ENCODE measurements around the gene PLAAT4. TPM values are rescaled to one million over a fixed set of nuclear protein-coding genes. Genes with fewer than 3 reads are reported as not detected.

Gene PLAAT4
- total and polyA plus RNA-seq, 2 experiments from 2014 or later, result 0.65 to 0.84 TPM

- WGBS, 2 experiments (ENCODE audit: low coverage in 1 of 2, low lambda C conversion rate in 2 of 2, missing lambda C conversion rate in 2 of 2), result 53 to 55% methylated on average over 6 of the region's 6 CpGs
These were observed 41.6 kb upstream of the PLAAT4 start for GRCh38 chr11:63494975-63495374.

GRCh38 chr11:63499874-63500273 is 36.7 kb upstream of the PLAAT4 start:
- DNase-seq, result no peak
- Histone ChIP-seq H3K36me3 (ENCODE audit: low read depth) (no peaks in the 10 kb centered on the region), H3K4me3 (no peak overlapping the region), H3K27ac (no peak overlapping the region), H3K9me3 (ENCODE audit: low read depth) (no peaks in the 10 kb centered on the region), H3K4me1 (ENCODE audit: insufficient read depth) (no peaks in the 10 kb centered on the region), H3K4me2 (ENCODE audit: unreplicated experiment) (no peak overlapping the region), H3K9me2 (ENCODE audit: insufficient read depth) (no peaks in the 10 kb centered on the region), H3K27me3 (replicated peaks; ENCODE audit: insufficient read depth) (peaks cover 3% of the 10 kb centered on the region; the same call in 1 of the 2 replicates), H4K20me1 (ENCODE audit: insufficient read depth) (no peaks in the 10 kb centered on the region), H3F3A (ENCODE audit: insufficient read depth) (no peaks in the 10 kb centered on the region), H3K79me2 (ENCODE audit: insufficient read depth) (no peaks in the 10 kb centered on the region), H3K9ac (no peak overlapping the region), H2AFZ (no peak overlapping the region)
- WGBS, 2 experiments (ENCODE audit: low coverage in 1 of 2, low lambda C conversion rate in 2 of 2, missing lambda C conversion rate in 2 of 2), result 36 to 53% methylated on average over 4 of the region's 4 CpGs
- no peak for TF ChIP-seq EZH2 (IDR thresholded peaks at IDR 0.05; ENCODE audit: insufficient read depth, poor library complexity, severe bottlenecking)
- TF ChIP-seq EZH2phosphoT487 (IDR thresholded peaks at IDR 0.05; ENCODE audit: insufficient read depth, low read depth), result no peak
- in situ Hi-C loops (cut with MboI), result loop anchor here (25.0 kb wide), 1 partner anchor 237 kb away; no protein-coding TSS in a partner anchor

More at GRCh38 chr11:63494975-63495374, 41.6 kb upstream of the PLAAT4 start:
- Histone ChIP-seq H3K9ac (no peak overlapping the region), H3F3A (ENCODE audit: insufficient read depth) (no peaks in the 10 kb centered on the region), H3K4me3 (no peak overlapping the region), H2AFZ (no peak overlapping the region), H4K20me1 (ENCODE audit: insufficient read depth) (no peaks in the 10 kb centered on the region), H3K79me2 (ENCODE audit: insufficient read depth) (no peaks in the 10 kb centered on the region), H3K9me3 (ENCODE audit: low read depth) (no peaks in the 10 kb centered on the region), H3K27me3 (replicated peaks; ENCODE audit: insufficient read depth) (peaks cover 35% of the 10 kb centered on the region), H3K4me1 (ENCODE audit: insufficient read depth) (no peaks in the 10 kb centered on the region), H3K9me2 (ENCODE audit: insufficient read depth) (no peaks in the 10 kb centered on the region), H3K36me3 (ENCODE audit: low read depth) (no peaks in the 10 kb centered on the region), H3K27ac (no peak overlapping the region), H3K4me2 (ENCODE audit: unreplicated experiment) (no peak overlapping the region)
- DNase-seq, result no peak
- TF ChIP-seq EZH2 (IDR thresholded peaks at IDR 0.05; ENCODE audit: insufficient read depth, poor library complexity, severe bottlenecking), result no peak
- no peak for TF ChIP-seq EZH2phosphoT487 (IDR thresholded peaks at IDR 0.05; ENCODE audit: insufficient read depth, low read depth)
- in situ Hi-C loops (cut with MboI), result loop anchor here (25.0 kb wide), 1 partner anchor 242 kb away; no protein-coding TSS in a partner anchor

- Histone ChIP-seq H2AFZ (no peak overlapping the region), H3K9me2 (ENCODE audit: insufficient read depth) (no peaks in the 10 kb centered on the region), H3K4me2 (ENCODE audit: unreplicated experiment) (no peak overlapping the region), H3K36me3 (ENCODE audit: low read depth) (no peaks in the 10 kb centered on the region), H3K4me3 (no peak overlapping the region), H3K79me2 (ENCODE audit: insufficient read depth) (no peaks in the 10 kb centered on the region), H3K27me3 (replicated peaks; ENCODE audit: insufficient read depth) (peaks cover 3% of the 10 kb centered on the region; the same call in 1 of the 2 replicates), H3F3A (ENCODE audit: insufficient read depth) (no peaks in the 10 kb centered on the region), H3K4me1 (ENCODE audit: insufficient read depth) (no peaks in the 10 kb centered on the region), H3K27ac (no peak overlapping the region), H3K9ac (no peak overlapping the region), H4K20me1 (ENCODE audit: insufficient read depth) (no peaks in the 10 kb centered on the region), H3K9me3 (ENCODE audit: low read depth) (no peaks in the 10 kb centered on the region)
- in situ Hi-C loops (cut with MboI), result no loop called here
- WGBS, 2 experiments (ENCODE audit: low coverage in 1 of 2, low lambda C conversion rate in 2 of 2, missing lambda C conversion rate in 2 of 2), result 12 to 33% methylated on average over 1 of the region's 1 CpG
- no peak for DNase-seq
- TF ChIP-seq EZH2 (IDR thresholded peaks at IDR 0.05; ENCODE audit: insufficient read depth, poor library complexity, severe bottlenecking) (no peak), EZH2phosphoT487 (IDR thresholded peaks at IDR 0.05; ENCODE audit: insufficient read depth, low read depth) (no peak)
These were observed 35.4 kb upstream of the PLAAT4 start for GRCh38 chr11:63501236-63501635.

GRCh38 chr11:63502252-63502820 is 34.3 kb upstream of the PLAAT4 start:
- Histone ChIP-seq H3K9ac (no peak overlapping the region), H3K27me3 (replicated peaks; ENCODE audit: insufficient read depth) (peaks cover 3% of the 10 kb centered on the region; the same call in 1 of the 2 replicates), H3K36me3 (ENCODE audit: low read depth) (no peaks in the 10 kb centered on the region), H3K9me2 (ENCODE audit: insufficient read depth) (no peaks in the 10 kb centered on the region), H3F3A (ENCODE audit: insufficient read depth) (no peaks in the 10 kb centered on the region), H3K9me3 (ENCODE audit: low read depth) (no peaks in the 10 kb centered on the region), H3K4me2 (ENCODE audit: unreplicated experiment) (no peak overlapping the region), H3K4me1 (ENCODE audit: insufficient read depth) (no peaks in the 10 kb centered on the region), H2AFZ (no peak overlapping the region), H3K27ac (no peak overlapping the region), H3K79me2 (ENCODE audit: insufficient read depth) (no peaks in the 10 kb centered on the region), H4K20me1 (ENCODE audit: insufficient read depth) (no peaks in the 10 kb centered on the region), H3K4me3 (no peak overlapping the region)
- no peak for DNase-seq
- in situ Hi-C loops (cut with MboI), result no loop called here
- TF ChIP-seq EZH2phosphoT487 (IDR thresholded peaks at IDR 0.05; ENCODE audit: insufficient read depth, low read depth) (no peak), EZH2 (IDR thresholded peaks at IDR 0.05; ENCODE audit: insufficient read depth, poor library complexity, severe bottlenecking) (no peak)
- 41 to 44% methylated on average over 2 of the region's 2 CpGs for WGBS, 2 experiments (ENCODE audit: low coverage in 1 of 2, low lambda C conversion rate in 2 of 2, missing lambda C conversion rate in 2 of 2)
